Measurements from ENCODE around the gene DSC2.

DNA sequence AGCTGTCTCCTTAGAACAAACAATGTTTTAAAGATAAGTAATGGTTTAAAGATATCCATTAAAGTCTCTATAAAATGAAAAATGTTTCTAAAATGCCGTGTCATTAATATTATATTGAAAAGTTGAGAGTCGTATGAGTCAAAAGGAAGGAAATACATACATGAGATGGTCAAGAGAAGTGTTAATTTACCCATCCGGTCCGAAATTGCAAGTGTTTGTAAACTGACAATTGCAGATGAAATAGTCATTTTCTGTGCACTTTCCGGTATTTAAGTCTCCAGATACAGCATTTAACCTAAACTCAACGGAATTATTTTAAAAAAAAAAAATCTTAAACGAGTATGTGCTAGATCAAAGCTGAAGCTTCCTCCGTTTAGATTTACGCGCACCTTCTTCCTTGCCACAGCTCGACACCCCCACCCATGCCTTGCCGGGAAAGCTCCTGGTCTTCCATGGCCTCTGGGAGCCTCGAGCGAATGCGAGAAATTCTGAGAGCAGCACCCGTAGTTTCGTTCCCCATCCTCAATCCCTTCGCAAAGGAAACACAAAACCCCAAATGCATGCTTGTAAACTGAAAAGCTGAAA, 61.4 kb downstream of the DSC2 start:
- TF ChIP-seq OSR1 (CRISPR knock-in tag; IDR thresholded peaks at IDR 0.05) (no peak), CSDC2 (CRISPR knock-in tag; IDR thresholded peaks at IDR 0.05) (no peak), ZC3H10 (CRISPR knock-in tag; IDR thresholded peaks at IDR 0.05) (no peak)

Data from SK-N-SH treated with all-trans-retinoic acid at 6 μM for 48 hours (cell line).